CD4-positive, alpha-beta T cell (primary cell): ENCODE measurements around the gene EHD3. TPM values are rescaled to one million over a fixed set of nuclear protein-coding genes. Genes with fewer than 3 reads are reported as not detected.

Experiments used
- ATAC-seq: fragments of 200-7000 bp; cut with Tn5 transposase; one replicate; pipeline ENCODE4 v1.10.0; 2022; ENCODE audit warnings: mild to moderate bottlenecking; ENCODE audit not compliant: poor library complexity
- CTCF ChIA-PET: fragments of 350-600 bp; sonication (Branson Sonifier 250); formaldehyde crosslinking; loops from one replicate; lab custom pipeline; 2021; ENCODE audit warnings: antibody characterized with exemption, inconsistent platforms; lab: Charles Lee
- POLR2A ChIA-PET: fragments of 350-600 bp; sonication (Branson Sonifier 250); formaldehyde crosslinking; loops from one replicate; lab custom pipeline; 2021; ENCODE audit warnings: antibody characterized with exemption, inconsistent platforms; lab: Charles Lee
- DNase-seq, 14 experiments: peaks; one replicate each; pipeline ENCODE4 v3.0.0-alpha.2; 2013 to 2020; ENCODE audit warnings: mixed read lengths in 2 of 14
- H3K27ac ChIP-seq, 2 donors: one replicate each; pipeline versions ENCODE4 v1.5.1 to v1.7.0; 2013; ENCODE audit warnings: low read length in 2 of 2, low read depth in 1 of 2, mild to moderate bottlenecking in 1 of 2
- H3K27me3 ChIP-seq, 2 experiments: 1 replicate in 1 of 2; 2 replicates in 1 of 2; pipeline versions ENCODE4 v1.6.1 to v1.7.0; 2013; ENCODE audit warnings: low read length in 2 of 2, control low read depth in 1 of 2, mild to moderate bottlenecking in 1 of 2, moderate library complexity in 1 of 2; ENCODE audit not compliant: insufficient read depth in 2 of 2, control insufficient read depth in 1 of 2
- H3K36me3 ChIP-seq: one replicate; pipeline ENCODE4 v1.6.1; 2013; ENCODE audit warnings: low read length, control low read depth; ENCODE audit not compliant: insufficient read depth
- H3K4me1 ChIP-seq: one replicate; pipeline ENCODE4 v1.6.1; 2013; ENCODE audit warnings: low read length, control low read depth; ENCODE audit not compliant: insufficient read depth
- H3K4me3 ChIP-seq: one replicate; pipeline ENCODE4 v1.5.1; 2013; ENCODE audit warnings: mild to moderate bottlenecking, low read length, moderate library complexity
- H3K9me3 ChIP-seq, 2 experiments: 1 replicate in 1 of 2; 2 replicates in 1 of 2; pipeline versions ENCODE4 v1.6.1 to v1.7.0; 2013; ENCODE audit warnings: low read length in 2 of 2, mild to moderate bottlenecking in 2 of 2, control low read depth in 1 of 2, moderate library complexity in 1 of 2; ENCODE audit not compliant: control insufficient read depth in 1 of 2, insufficient read depth in 1 of 2
- H3K27ac Mint-ChIP-seq: one replicate; pipeline ENCODE4 v1.8.0; 2020; ENCODE audit warnings: mixed read lengths
- H3K27me3 Mint-ChIP-seq: one replicate; pipeline ENCODE4 v1.8.0; 2021; ENCODE audit warnings: mixed read lengths
- H3K36me3 Mint-ChIP-seq: one replicate; pipeline ENCODE4 v1.8.0; 2021; ENCODE audit warnings: low read depth, mixed read lengths
- H3K4me1 Mint-ChIP-seq: one replicate; pipeline ENCODE4 v1.8.0; 2021; ENCODE audit warnings: low read depth, mixed read lengths
- H3K4me3 Mint-ChIP-seq: one replicate; pipeline ENCODE4 v1.8.0; 2020; ENCODE audit warnings: mild to moderate bottlenecking, mixed read lengths
- H3K9me3 Mint-ChIP-seq: one replicate; pipeline ENCODE4 v1.8.0; 2020; ENCODE audit warnings: mixed read lengths
- CTCF ChIP-seq: fragments of 200-600 bp; IDR thresholded peaks from one replicate; pipeline ENCODE4 v1.8.0; 2022; ENCODE audit warnings: antibody characterized with exemption, mild to moderate bottlenecking
- intact Hi-C, 2 experiments: fragments of 100-400 bp; cut with DNase I in 1 of 2; cut with micrococcal nuclease in 1 of 2; formaldehyde crosslinking; loops; one replicate each; pipeline versions ENCODE4 v1.15.1 to v1.9.0; 2023 to 2025; cut with DNase I, micrococcal nuclease
- total RNA-seq, 174 experiments: library from RNA in 2 of 174; stranded (reverse) in 2 of 174; gene quantifications; one replicate each; pipeline ENCODE4 v1.2.3 and lab custom pipeline; 2021 to 2026

Gene EHD3
- total RNA-seq, 2 experiments from 2014 or later = 1.4 to 1.7 TPM

GRCh38 chr2:31214444-31214915 is 19.5 kb upstream of the EHD3 start:
- peaks cover 8% of the 10 kb centered on the region for H3K4me1 Mint-ChIP-seq

GRCh38 chr2:31216734-31217133 is 17.2 kb upstream of the EHD3 start:
- CTCF ChIA-PET = no interaction called here
- no peak for TF ChIP-seq CTCF
- no peaks in the 10 kb centered on the region for H3K27me3 ChIP-seq
- no peaks in the 10 kb centered on the region for H3K36me3 ChIP-seq
- peaks cover 3% of the 10 kb centered on the region for H3K4me1 ChIP-seq
- H3K9me3 Mint-ChIP-seq = no peaks in the 10 kb centered on the region
- H3K27ac Mint-ChIP-seq = no peak overlapping the region
- ATAC-seq (no peak), DNase-seq (no peak)
- no peaks in the 10 kb centered on the region for H3K36me3 Mint-ChIP-seq
- H3K27me3 Mint-ChIP-seq = peaks cover 4% of the 10 kb centered on the region
- no peak overlapping the region for H3K4me3 Mint-ChIP-seq
- H3K27ac ChIP-seq = no peak overlapping the region
- intact Hi-C loops = no loop called here
- no peak overlapping the region for H3K4me3 ChIP-seq
- no peaks in the 10 kb centered on the region for H3K9me3 ChIP-seq
- POLR2A ChIA-PET = no interaction called here
- H3K4me1 Mint-ChIP-seq = peaks cover 8% of the 10 kb centered on the region

More at GRCh38 chr2:31214444-31214915, 19.5 kb upstream of the EHD3 start:
- TF ChIP-seq CTCF = no peak
- Mint-ChIP-seq H3K27ac (no peak overlapping the region), H3K4me3 (no peak overlapping the region), H3K27me3 (no peaks in the 10 kb centered on the region), H3K9me3 (no peaks in the 10 kb centered on the region), H3K36me3 (no peaks in the 10 kb centered on the region)
- DNase-seq (no peak), ATAC-seq (no peak)
- no peaks in the 10 kb centered on the region for H3K27me3 ChIP-seq
- no peak overlapping the region for H3K4me3 ChIP-seq
- no peaks in the 10 kb centered on the region for H3K9me3 ChIP-seq
- CTCF ChIA-PET = no interaction called here
- H3K27ac ChIP-seq = no peak overlapping the region
- no peaks in the 10 kb centered on the region for H3K36me3 ChIP-seq
- POLR2A ChIA-PET = no interaction called here
- intact Hi-C loops = no loop called here
- peaks cover 3% of the 10 kb centered on the region for H3K4me1 ChIP-seq

GRCh38 chr2:31217465-31218200 is 16.3 kb upstream of the EHD3 start, which contains the start of gene CAPN14:
Gene CAPN14 (minus strand): TSS chr2:31217515. CDS start chr2:31205447, 12,068 bp downstream.
- no peaks in the 10 kb centered on the region for H3K36me3 Mint-ChIP-seq
- DNase-seq (no peak), ATAC-seq (no peak)
- H3K27me3 Mint-ChIP-seq = peaks cover 4% of the 10 kb centered on the region
- ChIA-PET CTCF (no interaction called here), POLR2A (no interaction called here)
- H3K9me3 Mint-ChIP-seq = no peaks in the 10 kb centered on the region
- no peak within 1 kb of the TSS for H3K27ac ChIP-seq
- no peaks in the 10 kb centered on the region for H3K27me3 ChIP-seq
- peaks cover 3% of the 10 kb centered on the region for H3K4me1 ChIP-seq
- no peaks in the 10 kb centered on the region for H3K36me3 ChIP-seq
- no peak within 1 kb of the TSS for H3K4me3 Mint-ChIP-seq
- H3K4me1 Mint-ChIP-seq = peaks cover 8% of the 10 kb centered on the region
- no peaks in the 10 kb centered on the region for H3K9me3 ChIP-seq
- H3K27ac Mint-ChIP-seq = no peak within 1 kb of the TSS
- no peak for TF ChIP-seq CTCF
- intact Hi-C loops = no loop called here
- H3K4me3 ChIP-seq = no peak within 1 kb of the TSS
